HFFc6 (cell line): ENCODE measurements around the gene LTK. TPM values are rescaled to one million over a fixed set of nuclear protein-coding genes. Genes with fewer than 3 reads are reported as not detected.

Experiments used
- DNase-seq: peaks from one replicate; pipeline ENCODE4 v3.0.0-alpha.2; 2018
- H3K27ac Mint-ChIP-seq: 2 replicates; pipeline ENCODE4 v1.8.0; 2020; ENCODE audit warnings: mild to moderate bottlenecking, mixed read lengths
- H3K27me3 Mint-ChIP-seq: 2 replicates; pipeline ENCODE4 v1.8.0; 2021; ENCODE audit warnings: mild to moderate bottlenecking, moderate library complexity, mixed read lengths; ENCODE audit not compliant: insufficient read depth
- H3K36me3 Mint-ChIP-seq: 2 replicates; pipeline ENCODE4 v1.8.0; 2021; ENCODE audit warnings: low read depth, mixed read lengths
- H3K4me1 Mint-ChIP-seq: 2 replicates; pipeline ENCODE4 v1.8.0; 2020; ENCODE audit warnings: low read depth, mixed read lengths
- H3K4me3 Mint-ChIP-seq: 2 replicates; pipeline ENCODE4 v1.8.0; 2020; ENCODE audit warnings: mild to moderate bottlenecking, moderate library complexity, mixed read lengths
- H3K9me3 Mint-ChIP-seq: 2 replicates; pipeline ENCODE4 v1.8.0; 2020; ENCODE audit warnings: mild to moderate bottlenecking, mixed read lengths
- CTCF ChIP-seq: fragments of 200-600 bp; sonication (generic); IDR thresholded peaks from 2 replicates; pipeline ENCODE4 v1.5.0; 2021; ENCODE audit warnings: antibody characterized with exemption, mild to moderate bottlenecking
- long read RNA-seq: library from polyadenylated mRNA; unstranded; transcript quantifications from one replicate; pipeline ENCODE4 v2.0.0, GENCODE V29; 2019
- total RNA-seq, 6 experiments: library from RNA; stranded (reverse); fragmentation: NEBNext Ultra II Directional; extraction: Animal tissue kit (Norgen Biotek cat#: 25700); gene quantifications; 2 replicates in 1 of 6; 3 replicates in 5 of 6; pipeline ENCODE4 v1.2.3, GENCODE V29; 2021

LTK gene
- total RNA-seq: 1 to 10 TPM in 4 of 6 experiments, under 1 TPM in 2; 0.19 to 1.8 (median 1.2) TPM
- long read RNA-seq: 0 reads

DNA sequence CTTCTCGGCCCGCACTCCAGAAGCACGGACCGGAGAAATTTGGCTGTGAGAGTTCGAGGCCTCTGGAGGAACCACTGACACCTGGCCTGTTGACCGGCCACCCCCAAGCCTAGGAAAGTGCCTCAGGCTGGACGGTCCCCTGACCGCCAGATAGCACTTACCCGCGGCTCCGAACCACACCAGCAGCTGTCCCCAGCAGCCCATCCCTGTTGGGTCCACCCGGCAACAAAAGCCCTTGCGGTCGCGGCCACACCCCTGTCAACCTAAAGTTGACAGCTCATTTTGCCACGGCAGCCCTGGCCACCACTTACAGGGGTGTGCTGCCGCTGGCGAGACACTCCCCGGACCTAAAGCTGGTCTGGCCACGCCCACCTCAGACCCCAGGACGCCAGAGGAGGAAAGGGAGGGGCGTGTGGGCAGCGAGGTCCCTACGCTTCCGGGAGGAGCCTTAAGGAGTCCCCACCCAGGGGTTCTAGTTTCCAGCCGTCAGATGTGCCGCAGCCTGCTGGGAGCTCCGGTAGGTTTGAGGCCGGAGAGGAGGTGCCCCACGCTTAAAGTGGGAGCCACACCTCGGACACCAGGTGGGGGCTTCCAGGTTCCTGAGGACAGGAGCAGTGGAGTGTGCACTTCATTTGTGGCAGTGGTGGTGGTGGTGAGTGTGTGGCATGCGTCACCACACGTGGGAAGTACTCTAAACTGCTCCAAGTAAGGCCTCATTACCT is at the start of gene LTK:
Gene LTK (minus strand): TSS at position 322 of the 722 bp plus-strand sequence. CDS start 118 bp downstream, at position 204.
- H3K9me3 Mint-ChIP-seq: no peaks in the 10 kb centered on the region

GRCh38 chr15:41562784-41563198 is 49.2 kb upstream of the LTK start:
- no peak for DNase-seq
- Mint-ChIP-seq H3K4me1 (peaks cover 20% of the 10 kb centered on the region), H3K27me3 (peaks cover 1% of the 10 kb centered on the region; the same call in 1 of the 2 replicates), H3K36me3 (no peaks in the 10 kb centered on the region), H3K27ac (no peak overlapping the region), H3K9me3 (no peaks in the 10 kb centered on the region), H3K4me3 (no peak overlapping the region)
- no peak for TF ChIP-seq CTCF

More for the DNA sequence above, at the start of gene LTK:
- no peak for TF ChIP-seq CTCF
- Mint-ChIP-seq H3K27me3 (peaks cover 16% of the 10 kb centered on the region), H3K36me3 (no peaks in the 10 kb centered on the region; the same call in 1 of the 2 replicates), H3K27ac (no peak within 1 kb of the TSS), H3K4me3 (peak within 1 kb of the TSS; percentile 82), H3K4me1 (peaks cover 21% of the 10 kb centered on the region)
- DNase-seq: no peak

- Mint-ChIP-seq H3K4me1 (peaks cover 24% of the 10 kb centered on the region), H3K27me3 (peaks cover 1% of the 10 kb centered on the region; the same call in 1 of the 2 replicates), H3K27ac (no peak overlapping the region), H3K4me3 (no peak overlapping the region), H3K9me3 (no peaks in the 10 kb centered on the region), H3K36me3 (no peaks in the 10 kb centered on the region)
- TF ChIP-seq CTCF: no peak
- DNase-seq: no peak
These were observed 48.6 kb upstream of the LTK start for GRCh38 chr15:41562244-41562643.

DNA sequence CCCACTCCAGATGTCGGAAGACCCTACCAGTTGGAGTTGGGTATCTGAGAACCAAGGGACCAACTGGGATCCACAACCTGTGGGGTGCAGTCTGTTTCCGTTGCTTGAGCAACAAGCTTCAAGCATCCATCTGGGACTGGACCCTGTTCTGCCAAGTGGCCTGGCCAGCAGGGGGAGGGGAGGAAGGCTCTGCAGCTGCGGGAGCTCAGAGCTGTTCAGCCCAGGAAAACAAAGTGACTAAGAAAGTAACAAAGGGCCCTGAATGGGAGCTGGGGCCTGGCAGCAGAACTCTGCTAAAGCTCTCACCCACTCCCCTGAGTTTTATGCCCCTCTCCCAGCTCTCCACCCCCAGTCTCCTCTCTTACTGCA is 48.1 kb upstream of the LTK start:
- H3K4me1 Mint-ChIP-seq: peaks cover 24% of the 10 kb centered on the region
- no peak overlapping the region for H3K4me3 Mint-ChIP-seq
- DNase-seq: no peak
- H3K27me3 Mint-ChIP-seq: peaks cover 1% of the 10 kb centered on the region; the same call in 1 of the 2 replicates
- no peak for TF ChIP-seq CTCF
- no peak overlapping the region for H3K27ac Mint-ChIP-seq
- H3K36me3 Mint-ChIP-seq: no peaks in the 10 kb centered on the region
- no peaks in the 10 kb centered on the region for H3K9me3 Mint-ChIP-seq

DNA sequence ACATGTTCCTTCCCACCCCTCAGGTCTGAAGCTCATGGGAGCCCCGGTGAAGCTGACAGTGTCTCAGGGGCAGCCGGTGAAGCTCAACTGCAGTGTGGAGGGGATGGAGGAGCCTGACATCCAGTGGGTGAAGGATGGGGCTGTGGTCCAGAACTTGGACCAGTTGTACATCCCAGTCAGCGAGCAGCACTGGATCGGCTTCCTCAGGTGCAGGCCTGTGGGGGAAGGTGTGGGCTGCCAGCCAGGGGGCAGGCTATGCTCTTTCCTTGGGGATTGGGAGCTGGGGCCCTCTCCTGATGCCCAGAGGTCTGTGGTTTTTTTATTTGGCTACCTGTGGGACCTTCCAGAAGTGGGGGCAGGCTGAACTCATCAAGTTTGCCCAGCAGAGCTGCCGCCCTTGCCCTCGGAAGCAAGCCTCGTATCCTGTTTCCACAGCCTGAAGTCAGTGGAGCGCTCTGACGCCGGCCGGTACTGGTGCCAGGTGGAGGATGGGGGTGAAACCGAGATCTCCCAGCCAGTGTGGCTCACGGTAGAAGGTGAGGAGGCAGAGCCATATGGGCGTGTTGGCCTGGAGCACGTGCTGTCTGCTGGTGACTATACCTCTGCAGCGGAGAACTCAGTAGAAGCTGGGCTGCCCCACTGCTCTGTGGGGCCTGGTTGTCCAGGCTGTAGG is 47.6 kb upstream of the LTK start:
- no peak overlapping the region for H3K27ac Mint-ChIP-seq
- H3K27me3 Mint-ChIP-seq: peaks cover 1% of the 10 kb centered on the region; the same call in 1 of the 2 replicates
- peaks cover 24% of the 10 kb centered on the region for H3K4me1 Mint-ChIP-seq
- no peak overlapping the region for H3K4me3 Mint-ChIP-seq
- no peaks in the 10 kb centered on the region for H3K36me3 Mint-ChIP-seq
- no peak for DNase-seq
- TF ChIP-seq CTCF: no peak
- H3K9me3 Mint-ChIP-seq: no peaks in the 10 kb centered on the region
